ENCODE results near the gene GGT6. TPM values are rescaled to one million over a fixed set of nuclear protein-coding genes. Genes with fewer than 3 reads are reported as not detected.
A peak's percentile ranks its signal among the peaks of the same experiment; 100 is the strongest.

The GGT6 gene
- polyA plus RNA-seq, 1 of the 3 experiments (the other 2 are of a cell fraction): not detected

GRCh38 chr17:4600563-4600962 is 40.2 kb upstream of the GGT6 start:
- H3K9ac ChIP-seq: no peak overlapping the region
- no peaks in the 10 kb centered on the region for H3K9me2 ChIP-seq
- H3K79me2 ChIP-seq (ENCODE audit: insufficient read depth): no peaks in the 10 kb centered on the region
- H3K9me3 ChIP-seq: no peaks in the 10 kb centered on the region
- no peaks in the 10 kb centered on the region for H3F3A ChIP-seq (replicated peaks; ENCODE audit: insufficient read depth)
- 70% methylated on average over 10 of the region's 13 CpGs for WGBS (ENCODE audit: low lambda C conversion rate)
- no peak overlapping the region for H3K27ac ChIP-seq (ENCODE audit: low read depth in 2 of 2, low read length in 1 of 2)
- no peaks in the 10 kb centered on the region for H3K36me3 ChIP-seq (replicated peaks in 1 of 2; ENCODE audit: control insufficient read depth in 1 of 2, insufficient read depth in 2 of 2, low read length in 1 of 2)
- H3K4me2 ChIP-seq: no peak overlapping the region
- H3K4me1 ChIP-seq (ENCODE audit: control insufficient read depth in 1 of 2, insufficient read depth in 2 of 2, low read depth in 1 of 2, low read length in 1 of 2): peaks cover 0 to 21% of the 10 kb centered on the region in 2 experiments; a peak in 1 of 4 replicates
- H4K20me1 ChIP-seq (ENCODE audit: insufficient read depth): no peaks in the 10 kb centered on the region
- TF ChIP-seq MXI1 (IDR thresholded peaks at IDR 0.05; ENCODE audit: low read depth, low read length) (no peak), MEF2A (IDR thresholded peaks at IDR 0.05; ENCODE audit: borderline replicate concordance, low read depth) (no peak), MAX (IDR thresholded peaks at IDR 0.05; ENCODE audit: low read depth) (no peak), NRF1 (IDR thresholded peaks at IDR 0.05; ENCODE audit: low read depth, low read length) (no peak), EP300 (IDR thresholded peaks at IDR 0.05; ENCODE audit: borderline replicate concordance in 1 of 2, low read depth in 1 of 2, low read length in 1 of 2) (no peak), FOXM1 (IDR thresholded peaks at IDR 0.05; ENCODE audit: low read depth) (no peak), RXRA (IDR thresholded peaks at IDR 0.05; ENCODE audit: borderline replicate concordance, low read depth) (no peak), RCOR1 (IDR thresholded peaks at IDR 0.05; ENCODE audit: low read length) (no peak), RAD21 (IDR thresholded peaks at IDR 0.05; ENCODE audit: low read length) (no peak), FOXJ3 (CRISPR knock-in tag; IDR thresholded peaks at IDR 0.05) (no peak), USF2 (IDR thresholded peaks at IDR 0.05; ENCODE audit: borderline replicate concordance, low read depth, low read length) (no peak), CHD2 (IDR thresholded peaks at IDR 0.05; ENCODE audit: low read length, partially characterized antibody) (no peak), TCF12 (IDR thresholded peaks at IDR 0.05) (no peak), GABPA (IDR thresholded peaks at IDR 0.05; ENCODE audit: low read depth) (no peak), NFIC (IDR thresholded peaks at IDR 0.05; ENCODE audit: borderline replicate concordance) (no peak), ELF1 (IDR thresholded peaks at IDR 0.05) (no peak)
- TF ChIP-seq, protein P1, sequence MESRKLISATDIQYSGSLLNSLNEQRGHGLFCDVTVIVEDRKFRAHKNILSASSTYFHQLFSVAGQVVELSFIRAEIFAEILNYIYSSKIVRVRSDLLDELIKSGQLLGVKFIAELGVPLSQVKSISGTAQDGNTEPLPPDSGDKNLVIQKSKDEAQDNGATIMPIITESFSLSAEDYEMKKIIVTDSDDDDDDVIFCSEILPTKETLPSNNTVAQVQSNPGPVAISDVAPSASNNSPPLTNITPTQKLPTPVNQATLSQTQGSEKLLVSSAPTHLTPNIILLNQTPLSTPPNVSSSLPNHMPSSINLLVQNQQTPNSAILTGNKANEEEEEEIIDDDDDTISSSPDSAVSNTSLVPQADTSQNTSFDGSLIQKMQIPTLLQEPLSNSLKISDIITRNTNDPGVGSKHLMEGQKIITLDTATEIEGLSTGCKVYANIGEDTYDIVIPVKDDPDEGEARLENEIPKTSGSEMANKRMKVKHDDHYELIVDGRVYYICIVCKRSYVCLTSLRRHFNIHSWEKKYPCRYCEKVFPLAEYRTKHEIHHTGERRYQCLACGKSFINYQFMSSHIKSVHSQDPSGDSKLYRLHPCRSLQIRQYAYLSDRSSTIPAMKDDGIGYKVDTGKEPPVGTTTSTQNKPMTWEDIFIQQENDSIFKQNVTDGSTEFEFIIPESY (IDR thresholded peaks at IDR 0.05; ENCODE audit: borderline replicate concordance, low read depth): no peak
- POLR2A ChIA-PET: interaction anchor here (2.0 kb wide), 1 partner anchor 9 kb away, joined by 6 read pairs; no protein-coding TSS in a partner anchor
- H3K4me3 ChIP-seq (ENCODE audit: low read depth in 2 of 2, low read length in 1 of 2): no peak overlapping the region
- peaks cover 8% of the 10 kb centered on the region; the same call in 1 of the 2 replicates for H3K27me3 ChIP-seq (ENCODE audit: insufficient read depth)
- CTCF ChIA-PET: interaction anchor here (0.9 to 6.1 kb wide), 6 partner anchors 7 to 34 kb away, joined by 3 to 39 read pairs (median 8); no protein-coding TSS in a partner anchor
- DNase-seq: peak; percentile 41
- no peak overlapping the region for H2AFZ ChIP-seq (ENCODE audit: low read depth)

Measured in SK-N-SH (cell line).